Psoas muscle (tissue), 8 donors: ENCODE results near the gene KIF22. TPM values are rescaled to one million over a fixed set of nuclear protein-coding genes. Genes with fewer than 3 reads are reported as not detected.
"Not testable (repeated sequence)": the region's sequence is repeated elsewhere in the genome, so short reads cannot be mapped to it uniquely, and the experiment has no call there.

Source experiments
- ATAC-seq, 4 donors: fragments of 200-7000 bp; cut with Tn5 transposase; one replicate each; pipeline ENCODE4 v1.9.1; 2020; ENCODE audit warnings: moderate library complexity in 3 of 4, mild to moderate bottlenecking in 2 of 4
- DNase-seq, 2 donors: peaks; one replicate each; pipeline ENCODE4 v3.0.0-alpha.2; 2020
- H3K27ac ChIP-seq: fragments of 200-600 bp; one replicate; pipeline ENCODE4 v1.8.0; 2022
- H3K27me3 ChIP-seq, 3 donors: fragments of 200-600 bp in 1 of 3; one replicate each; pipeline versions ENCODE4 v1.6.1 to v1.8.0; 2013 to 2022; ENCODE audit warnings: low read length in 2 of 3, mild to moderate bottlenecking in 2 of 3, moderate library complexity in 1 of 3; ENCODE audit not compliant: insufficient read depth in 3 of 3
- H3K36me3 ChIP-seq, 2 donors: fragments of 200-600 bp in 1 of 2; one replicate each; pipeline versions ENCODE4 v1.6.1 to v1.8.0; 2013 to 2022; ENCODE audit warnings: low read depth in 1 of 2, mild to moderate bottlenecking in 1 of 2, moderate library complexity in 1 of 2; ENCODE audit not compliant: insufficient read depth in 1 of 2
- H3K4me1 ChIP-seq: fragments of 200-600 bp; one replicate; pipeline ENCODE4 v1.8.0; 2022
- H3K4me3 ChIP-seq: fragments of 200-600 bp; one replicate; pipeline ENCODE4 v1.8.0; 2022; ENCODE audit warnings: mild to moderate bottlenecking
- H3K9me3 ChIP-seq: fragments of 200-600 bp; one replicate; pipeline ENCODE4 v1.8.0; 2022
- CTCF ChIP-seq: fragments of 200-600 bp; IDR thresholded peaks from one replicate; pipeline ENCODE4 v1.8.0; 2022; ENCODE audit warnings: antibody characterized with exemption
- WGBS, 3 donors: extraction: QIAGEN DNeasy Blood & Tissue Kit; methylation state at CpG; one replicate each; pipeline versions ENCODE4 v1.1.6 to v1.1.7; 2013; 5-methylcytosine and 5-hydroxymethylcytosine counted together
- intact Hi-C, 2 donors: fragments of 100-400 bp; cut with DNase I; formaldehyde crosslinking; loops; one replicate each; pipeline versions ENCODE4 v1.11.0 to v1.14.2; 2022
- polyA plus RNA-seq, 3 donors: library from polyadenylated mRNA; stranded (reverse); fragments of 200-250 nt; gene quantifications; one replicate each; pipeline ENCODE4 v1.2.3, GENCODE V29; 2013
- total RNA-seq, 4 donors: library from RNA; stranded (reverse); fragmentation: NEBNext Ultra II Directional in 2 of 4; extraction: Animal tissue kit (Norgen Biotek cat#: 25700) in 2 of 4; gene quantifications; one replicate each; pipeline versions ENCODE4 v1.2.1 to v1.2.4, GENCODE V29; 2021 to 2023
- donor health status: healthy with polysubstance abuse.
- donor health status: DM: no; HTN: no; CAD: no; lungs with moderate emphysema.
- donor health status: Bipolar disorder and iron deficiency.
- donor health status: healthy.
- donor health status: DM: yes; HTN: yes; CAD: no.
- donor health status: DM: no; HTN: no; CAD: no.
- donor health status: DM: no; HTN: no; CAD: no.
- donor health status: DM: yes; HTN: yes; CAD: no.

KIF22 gene
- total and polyA plus RNA-seq, 7 donors: 12.6 to 23.8 (median 15.4) TPM

DNA sequence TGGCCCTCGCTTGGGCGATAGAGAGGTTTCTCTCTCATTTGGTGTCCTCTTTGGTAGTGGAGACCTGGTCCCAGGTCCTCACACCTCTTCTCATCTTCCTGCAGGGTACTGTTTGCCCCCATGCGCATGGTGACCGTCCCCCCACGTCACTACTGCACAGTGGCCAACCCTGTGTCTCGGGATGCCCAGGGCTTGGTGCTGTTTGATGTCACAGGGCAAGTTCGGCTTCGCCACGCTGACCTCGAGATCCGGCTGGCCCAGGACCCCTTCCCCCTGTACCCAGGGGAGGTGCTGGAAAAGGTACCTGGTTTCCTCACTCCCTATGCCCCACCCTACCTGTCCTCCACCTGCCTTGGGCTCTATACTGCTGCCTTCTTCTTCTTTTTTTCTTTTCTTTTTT lies 40.2 kb downstream of the KIF22 start:
- Histone ChIP-seq H3K4me1 (no peaks in the 10 kb centered on the region), H3K4me3 (no peak overlapping the region), H3K27me3 (no peaks in the 10 kb centered on the region), H3K9me3 (no peaks in the 10 kb centered on the region), H3K27ac (no peak overlapping the region), H3K36me3 (peaks cover 4 to 49% of the 10 kb centered on the region in 2 donors)
- no peak for TF ChIP-seq CTCF
- intact Hi-C loops: no loop called here
- WGBS, 3 donors: 93 to 96% (median 94%) methylated on average over 11 of the region's 11 CpGs
- ATAC-seq: no peak
- DNase-seq: no peak

- H3K9me3 ChIP-seq: no peaks in the 10 kb centered on the region
- peak; percentile 64 to 75 (median 70) for ATAC-seq
- no peak overlapping the region for H3K27ac ChIP-seq
- no peaks in the 10 kb centered on the region for H3K4me1 ChIP-seq
- WGBS, 3 donors: 38 to 54% (median 38%) methylated on average over 2 of the region's 2 CpGs
- H3K4me3 ChIP-seq: no peak overlapping the region
- intact Hi-C loops: no loop called here
- no peak for TF ChIP-seq CTCF
- no peaks in the 10 kb centered on the region for H3K27me3 ChIP-seq
- no peak for DNase-seq
- H3K36me3 ChIP-seq: peaks cover 4 to 56% of the 10 kb centered on the region in 2 donors
Observed at GRCh38 chr16:29831490-29831889, 40.9 kb downstream of the KIF22 start.

GRCh38 chr16:29833219-29833618 lies 42.7 kb downstream of the KIF22 start:
- H3K27me3 ChIP-seq, intact Hi-C loops, H3K9me3 ChIP-seq, ATAC-seq, H3K27ac ChIP-seq, H3K4me3 ChIP-seq, DNase-seq, H3K4me1 ChIP-seq: not testable (repeated sequence)
- WGBS, 3 donors: 95 to 98% (median 97%) methylated on average over 4 of the region's 4 CpGs
- H3K36me3 ChIP-seq: peaks cover 4 to 74% of the 10 kb centered on the region in 2 donors

GRCh38 chr16:29834079-29834478 lies 43.5 kb downstream of the KIF22 start:
- H3K36me3 ChIP-seq: peaks cover 4 to 82% of the 10 kb centered on the region in 2 donors
- H3K27ac ChIP-seq: no peak overlapping the region
- no peak for TF ChIP-seq CTCF
- H3K9me3 ChIP-seq: no peaks in the 10 kb centered on the region
- H3K27me3 ChIP-seq: no peaks in the 10 kb centered on the region
- no peak overlapping the region for H3K4me3 ChIP-seq
- DNase-seq: no peak
- ATAC-seq: no peak
- intact Hi-C loops: no loop called here
- WGBS, 3 donors: 88 to 91% (median 89%) methylated on average over 5 of the region's 5 CpGs
- no peaks in the 10 kb centered on the region for H3K4me1 ChIP-seq

GRCh38 chr16:29835926-29836325 lies 45.4 kb downstream of the KIF22 start:
- Histone ChIP-seq H3K36me3 (peaks cover 4 to 94% of the 10 kb centered on the region in 2 donors), H3K4me3 (no peak overlapping the region), H3K27ac (no peak overlapping the region), H3K9me3 (no peaks in the 10 kb centered on the region), H3K4me1 (no peaks in the 10 kb centered on the region), H3K27me3 (no peaks in the 10 kb centered on the region)
- TF ChIP-seq CTCF: no peak
- ATAC-seq (no peak), DNase-seq (no peak)
- 83 to 89% (median 86%) methylated on average over 7 of the region's 7 CpGs for WGBS, 3 donors
- intact Hi-C loops: no loop called here
